ENCODE data around the gene PTGS1.

PTGS1 gene

DNA sequence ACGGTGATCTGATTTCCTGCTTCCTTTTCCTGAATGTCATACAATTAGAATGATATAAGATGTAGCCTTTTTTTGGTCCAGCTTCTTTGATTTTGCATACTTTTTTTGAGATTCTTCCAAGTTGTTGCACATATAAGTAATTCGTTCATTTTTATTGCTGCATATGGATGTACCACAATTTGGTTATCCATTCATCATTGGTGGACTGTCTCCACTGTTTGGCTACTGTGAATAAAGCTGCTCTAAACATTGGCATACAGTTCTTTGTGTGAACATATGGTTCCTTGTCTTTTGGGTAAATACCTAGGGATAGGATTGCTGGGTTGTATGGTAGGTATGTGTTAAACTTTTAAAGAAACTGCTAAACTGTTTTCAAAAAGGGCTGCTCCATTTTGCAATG, 54.3 kb downstream of the PTGS1 start:
- H3K27ac ChIP-seq = no peak overlapping the region
- TF ChIP-seq ZFX (IDR thresholded peaks at IDR 0.05; ENCODE audit: borderline replicate concordance) = no peak
- TF ChIP-seq, protein P1, sequence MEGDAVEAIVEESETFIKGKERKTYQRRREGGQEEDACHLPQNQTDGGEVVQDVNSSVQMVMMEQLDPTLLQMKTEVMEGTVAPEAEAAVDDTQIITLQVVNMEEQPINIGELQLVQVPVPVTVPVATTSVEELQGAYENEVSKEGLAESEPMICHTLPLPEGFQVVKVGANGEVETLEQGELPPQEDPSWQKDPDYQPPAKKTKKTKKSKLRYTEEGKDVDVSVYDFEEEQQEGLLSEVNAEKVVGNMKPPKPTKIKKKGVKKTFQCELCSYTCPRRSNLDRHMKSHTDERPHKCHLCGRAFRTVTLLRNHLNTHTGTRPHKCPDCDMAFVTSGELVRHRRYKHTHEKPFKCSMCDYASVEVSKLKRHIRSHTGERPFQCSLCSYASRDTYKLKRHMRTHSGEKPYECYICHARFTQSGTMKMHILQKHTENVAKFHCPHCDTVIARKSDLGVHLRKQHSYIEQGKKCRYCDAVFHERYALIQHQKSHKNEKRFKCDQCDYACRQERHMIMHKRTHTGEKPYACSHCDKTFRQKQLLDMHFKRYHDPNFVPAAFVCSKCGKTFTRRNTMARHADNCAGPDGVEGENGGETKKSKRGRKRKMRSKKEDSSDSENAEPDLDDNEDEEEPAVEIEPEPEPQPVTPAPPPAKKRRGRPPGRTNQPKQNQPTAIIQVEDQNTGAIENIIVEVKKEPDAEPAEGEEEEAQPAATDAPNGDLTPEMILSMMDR (IDR thresholded peaks at IDR 0.05) = no peak

DNA sequence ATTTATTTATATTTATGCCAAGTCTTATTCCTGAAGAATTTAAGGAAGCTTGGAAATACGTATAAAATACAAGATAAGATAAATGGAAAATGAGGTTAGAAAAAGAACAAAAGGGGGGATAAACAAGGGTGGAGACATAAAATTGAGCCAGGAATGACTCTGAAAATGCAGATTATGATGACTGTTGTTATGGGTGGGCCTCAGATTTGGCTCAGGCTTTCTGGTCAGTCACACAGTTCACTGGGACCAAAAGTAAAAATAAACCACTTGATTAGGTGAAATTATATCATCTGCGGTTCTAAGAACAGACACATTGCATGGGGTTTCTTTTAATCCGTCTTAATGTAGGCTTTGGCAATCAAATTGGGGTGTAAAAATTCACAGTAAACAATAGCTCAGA, 55.9 kb downstream of the PTGS1 start:
- TF ChIP-seq, protein P1 (IDR thresholded peaks at IDR 0.05) = no peak
- TF ChIP-seq ZFX (IDR thresholded peaks at IDR 0.05; ENCODE audit: borderline replicate concordance) = no peak
- H3K27ac ChIP-seq = no peak overlapping the region

DNA sequence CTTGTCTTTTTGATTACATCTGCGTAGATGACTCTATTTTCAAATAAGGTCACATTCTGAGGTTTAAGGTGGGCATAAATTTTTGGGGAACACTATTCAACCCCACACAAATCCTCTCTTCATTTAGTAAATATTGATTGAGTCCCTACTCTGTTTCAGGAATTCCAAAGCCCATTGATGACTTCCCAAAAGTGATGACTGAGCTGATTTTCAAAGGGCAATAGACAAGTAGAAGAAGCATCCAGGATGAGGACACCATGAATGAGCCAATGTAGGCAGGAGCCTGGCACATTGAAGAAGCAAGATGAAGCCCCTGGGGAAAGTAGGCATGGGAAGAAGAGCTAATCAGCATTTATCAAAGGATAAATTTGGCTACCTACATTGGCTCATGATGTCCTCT, 71.7 kb downstream of the PTGS1 start:
- no peak for TF ChIP-seq ZFX (IDR thresholded peaks at IDR 0.05; ENCODE audit: borderline replicate concordance)
- TF ChIP-seq, protein P1 (IDR thresholded peaks at IDR 0.05) = no peak

DNA sequence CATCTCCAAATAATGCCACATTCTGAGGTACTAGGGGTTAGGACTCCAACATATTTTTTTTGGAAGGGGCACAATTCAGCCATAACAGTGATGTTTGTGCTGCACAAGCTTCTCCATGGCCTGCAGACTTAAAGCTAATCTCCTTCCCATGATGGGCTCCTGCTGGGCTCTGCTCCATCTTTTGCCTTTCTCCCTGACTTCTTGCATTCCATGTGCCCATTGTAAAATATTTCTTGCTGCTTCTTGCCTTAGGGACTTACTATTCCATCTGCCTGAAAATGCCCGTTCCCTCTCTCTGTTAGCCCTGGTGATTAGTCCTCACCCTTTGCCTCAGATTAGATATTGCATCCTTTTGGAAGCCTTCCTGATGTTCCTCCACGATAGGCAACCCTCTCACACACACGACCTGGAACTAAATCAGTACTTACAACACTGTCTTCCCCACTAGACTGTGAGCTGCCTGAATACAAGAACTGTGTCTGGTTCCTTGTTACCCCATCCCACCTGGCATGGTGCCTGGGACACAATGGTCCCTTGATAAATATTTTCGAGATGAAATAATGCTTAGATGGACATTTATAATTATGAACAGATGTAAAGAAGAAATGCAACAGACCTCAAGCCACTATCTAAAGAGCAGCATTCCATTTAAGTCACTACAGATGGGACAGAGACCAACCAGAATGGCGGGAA, 73.4 kb downstream of the PTGS1 start:
- no peak overlapping the region for H3K27ac ChIP-seq
- TF ChIP-seq, protein P1 (IDR thresholded peaks at IDR 0.05) = no peak

More for the DNA sequence above, 71.7 kb downstream of the PTGS1 start:
- H3K27ac ChIP-seq = no peak overlapping the region

All from 22Rv1 (cell line).